ENCODE measurements around the gene ICE1.

Gene ICE1

GRCh38 chr5:5453131-5453530, 30.7 kb downstream of the ICE1 start:
- Histone ChIP-seq H3K4me3 (ENCODE audit: low read length in 2 of 2) (no peak overlapping the region), H3K36me3 (ENCODE audit: control insufficient read depth in 2 of 2, insufficient read depth in 2 of 2, low read length in 2 of 2) (peaks cover 40 to 60% of the 10 kb centered on the region in 2 donors), H3K27me3 (ENCODE audit: control insufficient read depth in 1 of 2, insufficient read depth in 2 of 2, low read length in 2 of 2) (no peaks in the 10 kb centered on the region)

GRCh38 chr5:5454391-5454790, 31.9 kb downstream of the ICE1 start:
- no peaks in the 10 kb centered on the region for H3K4me1 ChIP-seq (ENCODE audit: control insufficient read depth, insufficient read depth, low read length)
- no peak overlapping the region for H3K27ac ChIP-seq (ENCODE audit: low read length)
- H3K27me3 ChIP-seq (ENCODE audit: control insufficient read depth in 1 of 2, insufficient read depth in 2 of 2, low read length in 2 of 2): no peaks in the 10 kb centered on the region
- no peaks in the 10 kb centered on the region for H3K9me3 ChIP-seq (ENCODE audit: control insufficient read depth in 2 of 2, low read length in 2 of 2)
- H3K36me3 ChIP-seq (ENCODE audit: control insufficient read depth in 2 of 2, insufficient read depth in 2 of 2, low read length in 2 of 2): peaks cover 43 to 59% of the 10 kb centered on the region in 2 donors
- no peak overlapping the region for H3K4me3 ChIP-seq (ENCODE audit: low read length in 2 of 2)
- H3K9ac ChIP-seq (ENCODE audit: low read length in 2 of 2): no peak overlapping the region

More at GRCh38 chr5:5453131-5453530, 30.7 kb downstream of the ICE1 start:
- H3K9me3 ChIP-seq (ENCODE audit: control insufficient read depth in 2 of 2, low read length in 2 of 2): no peaks in the 10 kb centered on the region
- H3K27ac ChIP-seq (ENCODE audit: low read length): no peak overlapping the region
- no peak overlapping the region for H3K9ac ChIP-seq (ENCODE audit: low read length in 2 of 2)
- H3K4me1 ChIP-seq (ENCODE audit: control insufficient read depth, insufficient read depth, low read length): no peaks in the 10 kb centered on the region

GRCh38 chr5:5456858-5457257, 34.4 kb downstream of the ICE1 start:
- no peaks in the 10 kb centered on the region for H3K9me3 ChIP-seq (ENCODE audit: control insufficient read depth in 2 of 2, low read length in 2 of 2)
- no peak overlapping the region for H3K4me3 ChIP-seq (ENCODE audit: low read length in 2 of 2)
- peaks cover 61 to 65% of the 10 kb centered on the region in 2 donors for H3K36me3 ChIP-seq (ENCODE audit: control insufficient read depth in 2 of 2, insufficient read depth in 2 of 2, low read length in 2 of 2)

GRCh38 chr5:5460311-5460710, 37.8 kb downstream of the ICE1 start:
- Histone ChIP-seq H3K36me3 (ENCODE audit: control insufficient read depth in 2 of 2, insufficient read depth in 2 of 2, low read length in 2 of 2) (peaks cover 71 to 73% of the 10 kb centered on the region in 2 donors), H3K9me3 (ENCODE audit: control insufficient read depth in 2 of 2, low read length in 2 of 2) (no peaks in the 10 kb centered on the region), H3K9ac (ENCODE audit: low read length in 2 of 2) (no peak overlapping the region), H3K4me1 (ENCODE audit: control insufficient read depth, insufficient read depth, low read length) (no peaks in the 10 kb centered on the region), H3K27ac (ENCODE audit: low read length) (no peak overlapping the region), H3K4me3 (ENCODE audit: low read length in 2 of 2) (no peak overlapping the region), H3K27me3 (ENCODE audit: control insufficient read depth in 1 of 2, insufficient read depth in 2 of 2, low read length in 2 of 2) (no peaks in the 10 kb centered on the region)

More at GRCh38 chr5:5456858-5457257, 34.4 kb downstream of the ICE1 start:
- Histone ChIP-seq H3K27ac (ENCODE audit: low read length) (no peak overlapping the region), H3K9ac (ENCODE audit: low read length in 2 of 2) (no peak overlapping the region), H3K4me1 (ENCODE audit: control insufficient read depth, insufficient read depth, low read length) (no peaks in the 10 kb centered on the region), H3K27me3 (ENCODE audit: control insufficient read depth in 1 of 2, insufficient read depth in 2 of 2, low read length in 2 of 2) (no peaks in the 10 kb centered on the region)

- H3K27ac ChIP-seq (ENCODE audit: low read length): no peak overlapping the region
These were observed 38.5 kb downstream of the ICE1 start for GRCh38 chr5:5461012-5461411.

GRCh38 chr5:5464036-5464715, 41.7 kb downstream of the ICE1 start:
- Histone ChIP-seq H3K4me1 (ENCODE audit: control insufficient read depth, insufficient read depth, low read length) (no peaks in the 10 kb centered on the region), H3K9me3 (ENCODE audit: control insufficient read depth in 2 of 2, low read length in 2 of 2) (no peaks in the 10 kb centered on the region), H3K9ac (ENCODE audit: low read length in 2 of 2) (no peak overlapping the region), H3K4me3 (ENCODE audit: low read length in 2 of 2) (no peak overlapping the region), H3K27ac (ENCODE audit: low read length) (no peak overlapping the region), H3K36me3 (ENCODE audit: control insufficient read depth in 2 of 2, insufficient read depth in 2 of 2, low read length in 2 of 2) (peaks cover 57 to 64% of the 10 kb centered on the region in 2 donors), H3K27me3 (ENCODE audit: control insufficient read depth in 1 of 2, insufficient read depth in 2 of 2, low read length in 2 of 2) (no peaks in the 10 kb centered on the region)

More at GRCh38 chr5:5461012-5461411, 38.5 kb downstream of the ICE1 start:
- no peaks in the 10 kb centered on the region for H3K4me1 ChIP-seq (ENCODE audit: control insufficient read depth, insufficient read depth, low read length)
- H3K36me3 ChIP-seq (ENCODE audit: control insufficient read depth in 2 of 2, insufficient read depth in 2 of 2, low read length in 2 of 2): peaks cover 71 to 73% of the 10 kb centered on the region in 2 donors
- H3K4me3 ChIP-seq (ENCODE audit: low read length in 2 of 2): no peak overlapping the region
- H3K27me3 ChIP-seq (ENCODE audit: control insufficient read depth in 1 of 2, insufficient read depth in 2 of 2, low read length in 2 of 2): no peaks in the 10 kb centered on the region
- H3K9me3 ChIP-seq (ENCODE audit: control insufficient read depth in 2 of 2, low read length in 2 of 2): no peaks in the 10 kb centered on the region
- H3K9ac ChIP-seq (ENCODE audit: low read length in 2 of 2): no peak overlapping the region

GRCh38 chr5:5466227-5466626, 43.8 kb downstream of the ICE1 start:
- no peaks in the 10 kb centered on the region for H3K4me1 ChIP-seq (ENCODE audit: control insufficient read depth, insufficient read depth, low read length)
- no peak overlapping the region for H3K9ac ChIP-seq (ENCODE audit: low read length in 2 of 2)
- no peaks in the 10 kb centered on the region for H3K27me3 ChIP-seq (ENCODE audit: control insufficient read depth in 1 of 2, insufficient read depth in 2 of 2, low read length in 2 of 2)
- H3K9me3 ChIP-seq (ENCODE audit: control insufficient read depth in 2 of 2, low read length in 2 of 2): no peaks in the 10 kb centered on the region
- no peak overlapping the region for H3K27ac ChIP-seq (ENCODE audit: low read length)
- H3K4me3 ChIP-seq (ENCODE audit: low read length in 2 of 2): no peak overlapping the region
- H3K36me3 ChIP-seq (ENCODE audit: control insufficient read depth in 2 of 2, insufficient read depth in 2 of 2, low read length in 2 of 2): peaks cover 37 to 53% of the 10 kb centered on the region in 2 donors

GRCh38 chr5:5467737-5468136, 45.3 kb downstream of the ICE1 start:
- H3K27me3 ChIP-seq (ENCODE audit: control insufficient read depth in 1 of 2, insufficient read depth in 2 of 2, low read length in 2 of 2): no peaks in the 10 kb centered on the region
- H3K9me3 ChIP-seq (ENCODE audit: control insufficient read depth in 2 of 2, low read length in 2 of 2): no peaks in the 10 kb centered on the region
- no peak overlapping the region for H3K9ac ChIP-seq (ENCODE audit: low read length in 2 of 2)
- H3K4me1 ChIP-seq (ENCODE audit: control insufficient read depth, insufficient read depth, low read length): no peaks in the 10 kb centered on the region
- H3K27ac ChIP-seq (ENCODE audit: low read length): no peak overlapping the region
- H3K4me3 ChIP-seq (ENCODE audit: low read length in 2 of 2): no peak overlapping the region
- H3K36me3 ChIP-seq (ENCODE audit: control insufficient read depth in 2 of 2, insufficient read depth in 2 of 2, low read length in 2 of 2): peaks cover 25 to 44% of the 10 kb centered on the region in 2 donors

GRCh38 chr5:5470933-5471332, 48.5 kb downstream of the ICE1 start:
- no peaks in the 10 kb centered on the region for H3K9me3 ChIP-seq (ENCODE audit: control insufficient read depth in 2 of 2, low read length in 2 of 2)
- H3K9ac ChIP-seq (ENCODE audit: low read length in 2 of 2): no peak overlapping the region
- H3K4me1 ChIP-seq (ENCODE audit: control insufficient read depth, insufficient read depth, low read length): no peaks in the 10 kb centered on the region
- no peak overlapping the region for H3K4me3 ChIP-seq (ENCODE audit: low read length in 2 of 2)
- no peaks in the 10 kb centered on the region for H3K27me3 ChIP-seq (ENCODE audit: control insufficient read depth in 1 of 2, insufficient read depth in 2 of 2, low read length in 2 of 2)
- H3K36me3 ChIP-seq (ENCODE audit: control insufficient read depth in 2 of 2, insufficient read depth in 2 of 2, low read length in 2 of 2): peaks cover 21 to 27% of the 10 kb centered on the region in 2 donors
- H3K27ac ChIP-seq (ENCODE audit: low read length): no peak overlapping the region

GRCh38 chr5:5473226-5473625, 50.7 kb downstream of the ICE1 start:
- Histone ChIP-seq H3K4me3 (ENCODE audit: low read length in 2 of 2) (no peak overlapping the region), H3K36me3 (ENCODE audit: control insufficient read depth in 2 of 2, insufficient read depth in 2 of 2, low read length in 2 of 2) (peaks cover 19 to 20% of the 10 kb centered on the region in 2 donors), H3K27ac (ENCODE audit: low read length) (no peak overlapping the region)

GRCh38 chr5:5474961-5475360, 52.5 kb downstream of the ICE1 start:
- H3K36me3 ChIP-seq (ENCODE audit: control insufficient read depth in 2 of 2, insufficient read depth in 2 of 2, low read length in 2 of 2): peaks cover 15 to 18% of the 10 kb centered on the region in 2 donors
- no peak overlapping the region for H3K27ac ChIP-seq (ENCODE audit: low read length)
- no peak overlapping the region for H3K4me3 ChIP-seq (ENCODE audit: low read length in 2 of 2)
- no peaks in the 10 kb centered on the region for H3K27me3 ChIP-seq (ENCODE audit: control insufficient read depth in 1 of 2, insufficient read depth in 2 of 2, low read length in 2 of 2)
- no peaks in the 10 kb centered on the region for H3K9me3 ChIP-seq (ENCODE audit: control insufficient read depth in 2 of 2, low read length in 2 of 2)
- H3K9ac ChIP-seq (ENCODE audit: low read length in 2 of 2): no peak overlapping the region
- H3K4me1 ChIP-seq (ENCODE audit: control insufficient read depth, insufficient read depth, low read length): no peaks in the 10 kb centered on the region

More at GRCh38 chr5:5473226-5473625, 50.7 kb downstream of the ICE1 start:
- H3K4me1 ChIP-seq (ENCODE audit: control insufficient read depth, insufficient read depth, low read length): no peaks in the 10 kb centered on the region
- H3K27me3 ChIP-seq (ENCODE audit: control insufficient read depth in 1 of 2, insufficient read depth in 2 of 2, low read length in 2 of 2): no peaks in the 10 kb centered on the region
- H3K9ac ChIP-seq (ENCODE audit: low read length in 2 of 2): no peak overlapping the region
- H3K9me3 ChIP-seq (ENCODE audit: control insufficient read depth in 2 of 2, low read length in 2 of 2): no peaks in the 10 kb centered on the region

All from stomach smooth muscle (tissue), 2 donors.